ENCODE results near the gene EVX2.
A peak's percentile ranks its signal among the peaks of the same experiment; 100 is the strongest.

The EVX2 gene

DNA sequence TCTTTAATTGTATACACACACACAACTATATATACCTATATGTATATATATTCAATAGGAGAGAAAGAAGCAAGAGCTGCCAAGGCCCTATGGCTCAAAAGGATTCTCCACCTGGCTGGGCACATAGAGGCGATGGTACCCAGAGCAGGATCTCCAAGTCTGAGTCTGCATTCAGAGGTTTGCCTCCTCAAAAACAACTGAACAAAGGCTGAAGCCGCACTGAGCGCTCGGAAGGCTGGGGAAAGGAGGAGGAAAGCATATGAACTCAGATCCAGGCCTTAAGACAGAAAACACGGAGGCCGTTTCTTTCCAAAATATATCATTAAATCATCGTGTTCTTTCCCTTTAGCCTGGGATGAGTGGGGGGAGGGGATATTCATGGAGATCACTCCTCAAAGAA lies 19.4 kb upstream of the EVX2 start:
- Histone ChIP-seq H3K9me3 (ENCODE audit: control insufficient read depth, insufficient read depth, low read length) (no peaks in the 10 kb centered on the region), H3K36me3 (ENCODE audit: control insufficient read depth, insufficient read depth, low read length) (no peaks in the 10 kb centered on the region), H3K4me1 (ENCODE audit: control insufficient read depth, insufficient read depth, low read length) (no peaks in the 10 kb centered on the region), H3K9ac (ENCODE audit: low read depth, low read length) (no peak overlapping the region), H3K27me3 (ENCODE audit: control insufficient read depth, insufficient read depth, low read length) (peaks cover 95% of the 10 kb centered on the region), H3K4me3 (ENCODE audit: low read depth, low read length) (no peak overlapping the region)

DNA sequence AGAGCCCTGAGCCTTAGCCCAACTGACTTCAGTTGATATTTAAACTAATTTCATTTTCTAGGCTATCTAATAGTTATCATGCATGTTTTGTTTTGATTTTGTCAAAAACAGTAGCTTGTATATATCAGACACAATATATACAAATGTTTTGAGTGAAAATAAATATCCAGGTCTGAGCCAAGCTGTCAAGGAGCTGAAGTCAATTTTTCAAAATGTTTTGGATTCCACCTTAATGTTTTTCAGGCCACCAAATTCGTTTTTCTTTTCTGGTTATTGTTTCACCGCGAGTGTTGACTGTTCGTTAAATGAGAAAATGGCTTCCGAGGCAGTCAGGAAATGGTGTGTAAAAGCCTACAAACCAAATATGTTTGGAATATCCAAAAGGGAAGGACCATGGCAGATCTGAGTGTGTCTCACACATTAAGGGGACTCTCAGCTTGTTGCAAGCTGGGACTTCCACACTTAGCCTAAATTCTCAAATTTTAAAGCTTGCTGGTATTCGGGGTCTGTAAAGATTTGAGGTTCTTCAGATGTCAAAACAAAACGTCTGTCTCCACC lies 18.6 kb upstream of the EVX2 start:
- no peak overlapping the region for H3K4me3 ChIP-seq (ENCODE audit: low read depth, low read length)
- H3K9ac ChIP-seq (ENCODE audit: low read depth, low read length) = no peak overlapping the region
- H3K9me3 ChIP-seq (ENCODE audit: control insufficient read depth, insufficient read depth, low read length) = no peaks in the 10 kb centered on the region
- peaks cover 96% of the 10 kb centered on the region for H3K27me3 ChIP-seq (ENCODE audit: control insufficient read depth, insufficient read depth, low read length)
- H3K4me1 ChIP-seq (ENCODE audit: control insufficient read depth, insufficient read depth, low read length) = no peaks in the 10 kb centered on the region
- H3K36me3 ChIP-seq (ENCODE audit: control insufficient read depth, insufficient read depth, low read length) = no peaks in the 10 kb centered on the region

DNA sequence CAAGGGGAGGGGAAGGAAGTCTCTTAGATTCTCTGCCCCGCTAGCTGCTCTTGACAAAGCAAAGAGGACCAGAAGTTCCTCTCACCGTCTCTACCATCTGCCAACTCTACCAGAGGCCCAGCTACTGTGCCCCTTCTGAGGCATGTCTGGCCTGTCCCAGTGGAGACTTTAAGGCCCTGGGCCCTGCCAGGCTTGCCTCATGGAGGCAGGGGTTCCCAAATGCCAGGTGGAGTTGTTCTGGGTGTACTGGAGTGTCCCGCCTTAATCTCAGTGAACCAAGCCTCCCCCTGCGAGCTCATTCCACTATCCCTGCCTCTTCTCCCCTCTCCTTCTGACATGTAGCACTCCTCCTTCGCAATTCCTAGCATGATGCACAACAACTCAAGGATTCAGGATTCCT lies 18.1 kb upstream of the EVX2 start:
- Histone ChIP-seq H3K9me3 (ENCODE audit: control insufficient read depth, insufficient read depth, low read length) (no peaks in the 10 kb centered on the region), H3K9ac (ENCODE audit: low read depth, low read length) (no peak overlapping the region), H3K27me3 (ENCODE audit: control insufficient read depth, insufficient read depth, low read length) (peaks cover 93% of the 10 kb centered on the region), H3K4me3 (ENCODE audit: low read depth, low read length) (peak overlapping the region; percentile 30), H3K4me1 (ENCODE audit: control insufficient read depth, insufficient read depth, low read length) (no peaks in the 10 kb centered on the region), H3K36me3 (ENCODE audit: control insufficient read depth, insufficient read depth, low read length) (no peaks in the 10 kb centered on the region)

DNA sequence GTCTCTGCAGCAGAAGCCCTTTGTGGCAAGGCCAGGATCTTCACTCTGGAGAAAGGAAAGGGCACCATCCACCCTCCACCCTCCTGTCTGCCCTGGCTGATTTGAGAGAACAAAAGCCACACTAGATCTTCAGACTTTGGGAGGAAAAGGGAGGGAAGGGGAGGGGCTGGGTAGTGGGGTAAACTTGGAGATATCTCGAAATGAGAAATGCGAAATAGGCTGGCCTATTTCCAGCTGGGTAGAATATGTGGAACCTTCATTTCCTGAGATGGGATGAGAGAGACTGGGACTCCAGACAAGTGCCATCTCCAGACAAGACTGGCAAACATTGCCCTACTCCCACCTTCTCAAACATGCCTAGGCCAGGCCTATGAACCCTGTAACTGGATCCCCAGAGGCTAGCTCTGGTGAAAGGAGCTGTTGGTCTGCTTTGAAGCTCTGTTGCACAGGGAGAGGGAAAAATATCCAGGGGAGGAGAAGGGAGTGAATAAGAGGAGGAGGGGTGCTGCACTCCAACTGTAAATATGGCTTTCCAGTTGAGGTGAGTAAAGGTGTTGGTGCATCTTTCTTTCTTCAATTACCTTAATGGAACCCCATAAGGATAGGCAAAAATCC lies 17.6 kb upstream of the EVX2 start:
- Histone ChIP-seq H3K4me1 (ENCODE audit: control insufficient read depth, insufficient read depth, low read length) (peaks cover 2% of the 10 kb centered on the region), H3K9ac (ENCODE audit: low read depth, low read length) (no peak overlapping the region), H3K36me3 (ENCODE audit: control insufficient read depth, insufficient read depth, low read length) (no peaks in the 10 kb centered on the region), H3K9me3 (ENCODE audit: control insufficient read depth, insufficient read depth, low read length) (no peaks in the 10 kb centered on the region), H3K4me3 (ENCODE audit: low read depth, low read length) (peak overlapping the region; percentile 27), H3K27me3 (ENCODE audit: control insufficient read depth, insufficient read depth, low read length) (peaks cover 96% of the 10 kb centered on the region)

DNA sequence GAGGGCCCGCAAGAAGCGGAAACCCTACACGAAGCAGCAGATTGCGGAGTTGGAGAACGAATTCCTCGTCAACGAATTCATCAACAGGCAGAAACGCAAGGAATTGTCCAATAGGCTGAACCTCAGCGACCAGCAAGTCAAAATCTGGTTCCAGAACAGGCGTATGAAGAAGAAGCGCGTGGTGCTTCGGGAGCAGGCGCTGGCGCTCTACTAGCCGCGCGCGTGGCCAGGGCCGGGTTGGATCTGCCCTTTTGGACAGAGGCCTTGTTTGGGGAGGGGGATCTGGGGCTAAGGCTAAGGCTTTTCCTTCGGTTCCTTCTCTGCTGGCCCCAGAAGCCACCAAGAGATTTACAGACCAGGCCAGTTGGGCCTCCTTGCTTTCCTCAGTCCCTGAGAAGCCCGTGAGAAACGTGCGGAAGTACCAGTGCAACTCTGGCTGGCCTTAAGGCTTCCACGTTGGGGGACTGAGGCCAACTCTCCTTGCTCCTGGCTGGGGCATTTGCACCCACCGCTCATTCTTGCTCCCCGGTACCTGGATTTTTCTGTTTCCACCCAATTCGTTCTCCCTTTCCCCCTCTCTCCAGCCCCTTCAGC lies 16.9 kb upstream of the EVX2 start:
- peaks cover 3% of the 10 kb centered on the region for H3K4me1 ChIP-seq (ENCODE audit: control insufficient read depth, insufficient read depth, low read length)
- H3K36me3 ChIP-seq (ENCODE audit: control insufficient read depth, insufficient read depth, low read length) = no peaks in the 10 kb centered on the region
- peaks cover 96% of the 10 kb centered on the region for H3K27me3 ChIP-seq (ENCODE audit: control insufficient read depth, insufficient read depth, low read length)
- H3K9ac ChIP-seq (ENCODE audit: low read depth, low read length) = no peak overlapping the region
- H3K4me3 ChIP-seq (ENCODE audit: low read depth, low read length) = peak overlapping the region; percentile 27
- H3K9me3 ChIP-seq (ENCODE audit: control insufficient read depth, insufficient read depth, low read length) = no peaks in the 10 kb centered on the region

DNA sequence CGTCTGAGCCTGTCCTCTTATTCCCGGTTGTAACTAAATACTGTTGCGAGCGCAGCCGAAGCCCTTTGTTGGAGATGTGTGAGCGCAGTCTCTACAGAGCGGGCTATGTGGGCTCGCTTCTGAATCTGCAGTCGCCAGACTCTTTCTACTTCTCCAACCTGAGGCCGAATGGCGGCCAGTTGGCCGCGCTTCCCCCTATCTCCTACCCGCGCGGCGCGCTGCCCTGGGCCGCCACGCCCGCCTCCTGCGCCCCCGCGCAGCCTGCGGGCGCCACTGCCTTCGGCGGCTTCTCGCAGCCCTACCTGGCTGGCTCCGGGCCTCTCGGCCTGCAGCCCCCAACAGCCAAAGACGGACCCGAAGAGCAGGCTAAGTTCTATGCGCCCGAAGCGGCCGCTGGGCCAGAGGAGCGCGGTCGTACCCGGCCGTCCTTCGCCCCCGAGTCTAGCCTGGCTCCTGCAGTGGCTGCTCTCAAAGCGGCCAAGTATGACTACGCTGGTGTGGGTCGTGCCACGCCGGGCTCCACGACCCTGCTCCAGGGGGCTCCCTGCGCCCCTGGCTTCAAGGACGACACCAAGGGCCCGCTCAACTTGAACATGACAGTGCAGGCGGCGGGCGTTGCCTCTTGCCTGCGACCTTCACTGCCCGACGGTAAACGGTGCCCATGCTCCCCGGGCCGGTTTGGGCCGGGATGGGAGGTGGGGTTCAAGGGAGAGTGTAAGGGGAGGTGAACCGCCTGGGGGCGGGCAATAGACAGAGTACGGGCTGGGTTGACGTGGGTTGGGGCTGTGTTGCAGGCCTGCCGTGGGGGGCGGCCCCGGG lies 16.2 kb upstream of the EVX2 start, which contains the start of gene HOXD12:
Gene HOXD12, plus strand, starts transcription at position 68 of the 819 bp plus-strand sequence. Its CDS starts 7 bp downstream, at position 75.
- H3K9me3 ChIP-seq (ENCODE audit: control insufficient read depth, insufficient read depth, low read length) = no peaks in the 10 kb centered on the region
- H3K9ac ChIP-seq (ENCODE audit: low read depth, low read length) = no peak within 1 kb of the TSS
- H3K36me3 ChIP-seq (ENCODE audit: control insufficient read depth, insufficient read depth, low read length) = no peaks in the 10 kb centered on the region
- peaks cover 3% of the 10 kb centered on the region for H3K4me1 ChIP-seq (ENCODE audit: control insufficient read depth, insufficient read depth, low read length)
- H3K27me3 ChIP-seq (ENCODE audit: control insufficient read depth, insufficient read depth, low read length) = peaks cover 96% of the 10 kb centered on the region
- H3K4me3 ChIP-seq (ENCODE audit: low read depth, low read length) = peak within 1 kb of the TSS; percentile 28

DNA sequence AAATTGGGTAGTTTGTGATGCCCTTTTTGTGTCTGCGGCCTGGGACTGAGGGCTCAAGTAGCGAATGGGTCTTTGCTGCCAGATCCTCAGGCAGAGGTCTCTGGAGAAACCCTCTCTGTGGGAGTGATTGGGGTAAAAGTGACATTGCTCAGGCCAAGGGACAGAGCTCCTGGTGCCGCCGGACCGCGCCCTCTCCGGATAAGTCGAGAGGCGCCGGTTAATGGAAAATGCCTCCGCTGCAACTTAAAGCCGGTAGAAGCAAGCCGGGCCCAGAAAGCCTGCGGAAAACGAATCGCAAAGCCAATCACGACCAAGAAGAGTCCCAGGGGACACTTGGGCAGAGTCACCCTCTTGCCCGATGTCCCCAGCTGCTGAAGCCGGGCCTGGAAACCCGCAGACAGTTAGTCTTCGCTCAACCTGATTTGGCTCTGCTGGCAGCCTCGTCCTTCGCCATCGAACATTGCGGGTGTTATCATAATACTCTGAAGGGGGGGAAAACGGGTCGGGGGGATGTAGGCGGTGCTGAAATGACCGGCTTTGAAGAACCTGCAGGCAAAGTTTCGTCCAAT lies 15.5 kb upstream of the EVX2 start:
- Histone ChIP-seq H3K36me3 (ENCODE audit: control insufficient read depth, insufficient read depth, low read length) (no peaks in the 10 kb centered on the region), H3K9me3 (ENCODE audit: control insufficient read depth, insufficient read depth, low read length) (no peaks in the 10 kb centered on the region), H3K4me3 (ENCODE audit: low read depth, low read length) (peak overlapping the region; percentile 28), H3K9ac (ENCODE audit: low read depth, low read length) (no peak overlapping the region), H3K27me3 (ENCODE audit: control insufficient read depth, insufficient read depth, low read length) (peaks cover 96% of the 10 kb centered on the region), H3K4me1 (ENCODE audit: control insufficient read depth, insufficient read depth, low read length) (peaks cover 3% of the 10 kb centered on the region)

DNA sequence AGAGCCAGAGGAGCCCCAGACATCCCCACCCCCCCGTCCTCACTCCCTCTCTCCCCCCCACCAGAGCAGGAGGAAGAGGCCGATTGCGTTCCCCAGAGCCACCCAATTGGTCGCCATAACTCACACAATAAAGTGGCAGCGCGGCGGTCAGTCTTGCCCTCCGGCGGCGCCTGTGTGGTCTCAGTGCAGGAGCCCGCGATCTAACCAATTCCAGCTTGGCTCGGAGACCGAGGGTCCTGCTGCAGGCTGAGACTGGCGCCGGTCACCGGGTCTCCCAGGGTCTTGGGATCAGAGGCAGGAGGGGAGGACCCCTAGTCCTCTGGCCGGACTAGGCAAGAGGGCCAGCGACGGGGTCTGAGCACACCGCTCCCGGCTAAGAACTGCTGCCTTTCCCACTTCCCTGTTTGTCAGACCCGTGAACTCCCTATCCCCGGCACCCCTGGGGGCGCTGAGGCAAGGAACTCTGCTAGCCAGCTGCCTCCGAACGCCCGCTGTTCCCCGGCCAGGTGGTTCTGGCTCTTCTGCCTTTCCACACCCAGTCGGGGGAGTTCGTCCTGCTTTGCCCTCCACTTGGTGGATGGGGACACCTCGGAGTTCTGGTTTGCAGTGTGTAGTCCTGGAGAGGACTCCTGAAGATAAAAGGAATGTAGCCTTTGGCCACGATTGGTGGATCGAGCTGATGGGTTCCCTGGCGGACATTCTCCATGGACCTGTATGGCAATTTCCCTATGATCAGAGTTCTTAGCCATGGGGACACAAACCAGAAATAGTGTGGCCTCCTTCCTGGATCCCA lies 14.8 kb upstream of the EVX2 start:
- Histone ChIP-seq H3K4me3 (ENCODE audit: low read depth, low read length) (peak overlapping the region; percentile 27), H3K36me3 (ENCODE audit: control insufficient read depth, insufficient read depth, low read length) (no peaks in the 10 kb centered on the region), H3K9ac (ENCODE audit: low read depth, low read length) (no peak overlapping the region), H3K4me1 (ENCODE audit: control insufficient read depth, insufficient read depth, low read length) (peaks cover 3% of the 10 kb centered on the region), H3K9me3 (ENCODE audit: control insufficient read depth, insufficient read depth, low read length) (no peaks in the 10 kb centered on the region), H3K27me3 (ENCODE audit: control insufficient read depth, insufficient read depth, low read length) (peaks cover 96% of the 10 kb centered on the region)

DNA sequence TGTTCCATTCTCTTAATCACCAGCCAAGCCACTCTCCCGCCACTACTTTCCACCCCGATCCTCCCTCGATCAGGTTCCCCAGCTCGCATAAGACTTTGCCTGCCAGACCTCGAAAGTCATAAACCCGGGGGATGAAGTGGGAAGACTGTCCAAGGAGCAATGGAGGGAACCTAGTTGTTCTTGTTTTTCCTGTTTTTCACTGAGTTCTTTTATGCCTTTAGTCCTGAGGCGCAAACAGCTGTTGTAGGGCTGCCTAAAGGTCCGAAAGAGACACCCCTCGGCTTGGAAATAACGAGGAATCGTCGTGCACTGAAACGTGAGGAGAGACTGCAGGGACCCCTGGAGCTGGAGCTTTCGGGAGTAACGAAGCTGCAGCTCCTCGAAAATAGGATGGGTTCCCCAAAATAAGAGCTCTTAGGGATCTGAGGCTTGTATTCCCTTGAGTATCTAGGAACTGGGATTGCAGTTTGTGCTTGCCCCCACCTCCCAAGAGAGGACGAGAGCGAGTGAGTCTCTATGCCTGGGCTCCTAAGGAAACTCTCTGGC lies 14.1 kb upstream of the EVX2 start:
- no peak overlapping the region for H3K9ac ChIP-seq (ENCODE audit: low read depth, low read length)
- peak overlapping the region; percentile 27 for H3K4me3 ChIP-seq (ENCODE audit: low read depth, low read length)
- H3K36me3 ChIP-seq (ENCODE audit: control insufficient read depth, insufficient read depth, low read length) = no peaks in the 10 kb centered on the region
- peaks cover 95% of the 10 kb centered on the region for H3K27me3 ChIP-seq (ENCODE audit: control insufficient read depth, insufficient read depth, low read length)
- peaks cover 3% of the 10 kb centered on the region for H3K4me1 ChIP-seq (ENCODE audit: control insufficient read depth, insufficient read depth, low read length)
- H3K9me3 ChIP-seq (ENCODE audit: control insufficient read depth, insufficient read depth, low read length) = no peaks in the 10 kb centered on the region

DNA sequence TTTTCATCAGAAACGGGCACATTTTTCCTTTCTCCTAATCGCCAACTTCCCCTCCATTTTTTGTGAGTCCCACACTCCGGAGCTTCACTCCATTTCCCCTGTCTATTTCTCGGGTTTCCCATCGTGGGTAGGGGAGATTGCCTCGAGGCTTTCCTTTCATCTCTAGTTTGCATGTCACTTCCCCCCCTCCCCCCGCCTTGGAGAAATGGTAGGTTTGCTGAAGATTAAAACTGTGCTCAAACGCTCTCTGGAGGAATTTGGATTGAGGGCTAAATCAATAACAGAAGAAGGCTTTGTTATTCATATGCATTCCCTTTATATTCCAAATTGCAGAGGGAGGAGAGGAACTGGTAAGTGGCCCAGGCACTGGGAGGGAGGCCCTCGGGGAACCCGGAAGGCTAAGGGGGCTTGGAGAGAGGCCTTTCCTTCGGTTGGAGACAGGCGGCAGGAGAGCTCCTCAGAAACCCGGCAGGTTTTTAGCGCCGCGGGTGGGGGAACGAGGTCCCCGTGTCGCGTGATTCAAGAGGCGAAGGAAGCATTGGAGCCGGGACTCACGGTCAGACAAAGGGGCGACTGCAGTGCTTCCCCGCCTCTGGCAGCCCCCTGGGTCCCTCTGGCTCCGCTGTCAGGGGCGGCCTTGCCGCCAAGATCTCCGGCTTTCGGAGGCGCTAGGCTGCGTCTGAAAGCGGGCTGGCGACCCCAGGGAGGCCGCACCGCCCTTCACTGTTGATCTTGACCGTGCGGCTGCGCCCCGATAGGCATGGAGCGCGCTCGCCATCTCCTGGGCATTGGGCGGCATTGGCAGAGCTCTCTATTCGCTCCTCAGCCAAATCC lies 13.4 kb upstream of the EVX2 start:
- Histone ChIP-seq H3K27me3 (ENCODE audit: control insufficient read depth, insufficient read depth, low read length) (peaks cover 91% of the 10 kb centered on the region), H3K9ac (ENCODE audit: low read depth, low read length) (no peak overlapping the region)

More for the DNA sequence above, 13.4 kb upstream of the EVX2 start:
- peak overlapping the region; percentile 27 for H3K4me3 ChIP-seq (ENCODE audit: low read depth, low read length)
- H3K4me1 ChIP-seq (ENCODE audit: control insufficient read depth, insufficient read depth, low read length) = peaks cover 3% of the 10 kb centered on the region
- H3K9me3 ChIP-seq (ENCODE audit: control insufficient read depth, insufficient read depth, low read length) = no peaks in the 10 kb centered on the region
- no peaks in the 10 kb centered on the region for H3K36me3 ChIP-seq (ENCODE audit: control insufficient read depth, insufficient read depth, low read length)

All from iPS-15b (cell line).